Embryonic facial prominence (tissue), 1 donor: Measurements from ENCODE around the gene IFI27L1.

ENCODE experiments used
- DNase-seq: peaks from one replicate; pipeline ENCODE4 v3.0.0-alpha.2; 2016; ENCODE audit errors: extremely low spot score

Gene IFI27L1

DNA sequence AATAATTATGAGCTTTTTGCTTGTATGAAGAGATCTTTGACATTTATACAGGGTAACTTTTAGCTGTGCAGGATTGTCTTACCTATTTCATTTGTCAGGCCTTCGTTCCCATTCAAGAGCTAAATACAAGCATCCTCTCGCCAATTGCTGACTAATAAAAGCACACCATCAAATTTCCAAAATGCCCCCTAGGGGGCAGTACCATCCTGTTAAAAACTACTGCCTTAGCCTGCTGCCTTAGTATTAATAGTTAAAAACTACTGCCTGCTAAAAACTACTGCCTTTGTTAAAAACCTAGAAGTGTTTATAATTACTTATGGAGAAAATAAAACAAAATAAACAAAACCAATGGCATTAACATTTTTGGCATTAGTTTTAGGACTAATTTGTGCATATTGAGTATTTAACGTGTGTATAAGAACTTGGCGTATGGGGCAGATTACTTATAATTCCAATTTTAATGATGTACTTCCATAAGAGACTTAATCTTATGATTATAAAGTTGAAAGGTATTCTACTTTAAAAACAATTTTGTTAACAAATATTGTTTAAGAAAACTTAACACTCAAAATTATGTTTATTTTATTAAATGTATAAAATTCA lies 51.3 kb downstream of the IFI27L1 start:
- peak; percentile 43 for DNase-seq

DNA sequence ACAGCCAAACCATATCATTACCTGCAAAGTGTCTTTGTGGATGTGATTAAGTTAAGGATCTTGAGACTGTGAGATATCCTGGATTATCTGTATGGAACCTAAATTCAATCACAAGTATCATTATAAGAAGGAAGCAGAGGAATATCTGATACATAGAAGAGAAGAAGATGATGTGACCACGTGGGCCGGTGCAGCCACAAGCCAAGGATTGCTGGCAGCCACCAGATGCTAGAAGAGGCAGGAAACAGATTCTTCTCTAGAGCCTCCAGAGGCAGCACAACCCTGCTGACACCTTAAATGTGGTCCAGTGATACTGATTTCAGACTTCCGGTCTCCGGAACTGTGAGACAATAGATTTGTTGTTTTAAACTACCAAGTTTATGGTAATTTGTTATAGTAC lies 54.4 kb downstream of the IFI27L1 start:
- no peak for DNase-seq

DNA sequence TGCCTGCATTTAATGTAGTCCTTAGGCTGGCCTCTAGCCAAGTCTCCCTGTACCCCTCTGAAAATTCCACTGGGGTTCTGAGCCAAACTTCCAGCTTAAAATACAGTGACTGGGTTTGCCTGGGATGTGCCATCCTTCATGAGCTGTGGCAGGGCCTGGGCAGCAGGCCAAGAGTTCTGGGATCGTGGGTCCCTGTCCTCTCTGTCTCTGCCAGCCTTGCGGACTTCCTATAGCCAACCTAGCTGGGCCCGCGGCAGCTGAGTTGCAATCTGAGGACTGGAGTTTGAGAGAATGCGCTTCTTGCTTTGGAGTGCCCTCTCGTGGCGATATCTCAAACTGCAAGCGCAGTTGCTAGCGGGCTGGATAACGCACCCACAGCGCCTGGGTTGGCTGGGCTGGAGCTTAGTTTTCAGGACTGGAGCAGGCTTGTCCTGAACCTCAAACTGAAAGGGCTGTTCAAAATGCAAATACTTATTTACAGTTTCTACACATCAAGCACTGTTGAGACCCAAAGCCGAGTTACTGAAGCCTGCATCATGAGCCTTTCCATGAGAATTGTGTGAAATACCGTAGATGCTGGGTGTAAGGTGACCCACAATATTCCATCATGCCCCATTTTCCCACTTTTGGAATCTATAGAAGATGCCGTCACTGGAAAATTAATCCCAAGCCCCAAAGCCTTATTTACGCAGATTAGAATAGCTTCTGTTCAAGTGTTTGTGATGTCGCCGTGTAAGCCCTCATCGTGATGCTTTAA lies 55.6 kb downstream of the IFI27L1 start:
- no peak for DNase-seq

DNA sequence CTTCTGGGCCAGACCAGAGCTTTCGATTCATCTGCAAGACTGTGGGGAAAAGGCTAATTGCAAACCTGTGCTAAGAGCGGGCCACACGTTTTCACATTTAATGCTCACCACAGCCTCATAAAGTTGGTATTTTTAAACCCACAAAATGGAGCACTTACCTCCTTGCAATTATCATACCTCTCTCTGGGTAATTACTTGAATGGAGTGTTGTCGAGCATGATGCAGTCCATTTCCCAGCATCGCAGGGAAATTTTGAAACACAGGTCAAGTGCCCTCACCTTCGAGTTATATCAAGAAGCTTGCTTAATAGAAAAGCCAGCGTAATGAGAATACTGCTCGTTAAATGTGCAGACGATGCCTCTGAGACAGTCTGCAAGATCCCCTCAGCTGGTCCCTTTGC lies 57.1 kb downstream of the IFI27L1 start:
- DNase-seq: no peak

DNA sequence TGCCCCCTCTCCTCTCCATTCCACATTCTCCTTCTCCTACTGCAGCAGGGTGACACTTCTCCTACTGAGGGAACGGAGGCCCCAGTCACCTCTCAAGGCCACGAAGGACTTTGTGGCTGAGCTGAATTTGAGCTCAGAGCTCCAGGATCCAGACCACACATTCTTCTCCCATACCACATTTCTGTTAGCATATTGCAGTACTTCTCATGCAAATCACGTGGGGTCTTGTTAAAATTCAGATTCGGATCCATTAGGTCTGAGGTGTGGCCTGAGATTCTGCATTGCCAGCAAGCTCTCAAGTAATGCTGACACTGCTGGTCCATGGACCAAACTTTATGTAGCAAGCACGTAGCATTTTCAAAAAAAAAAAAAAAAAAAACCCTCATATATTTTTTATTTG lies 57.9 kb downstream of the IFI27L1 start:
- DNase-seq: no peak

DNA sequence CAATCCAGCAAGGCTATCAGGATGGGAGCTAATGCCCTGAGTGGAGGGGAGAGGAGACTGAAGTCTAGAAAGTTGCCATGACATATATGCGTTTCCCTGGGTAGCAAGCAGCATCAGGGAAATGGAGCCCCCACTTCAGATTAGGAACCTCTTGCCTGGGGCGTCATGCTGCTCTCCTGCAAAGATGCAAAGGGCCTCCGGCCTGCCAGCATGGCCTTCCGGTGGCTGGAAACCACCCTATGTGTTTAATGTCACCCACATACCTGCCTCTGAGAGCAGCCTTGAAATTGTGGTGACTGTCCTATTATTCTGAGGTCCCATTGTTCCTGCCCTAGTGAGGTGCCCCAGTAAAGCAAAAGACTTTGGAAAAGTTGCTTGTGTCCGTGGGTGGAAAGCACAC lies 58.3 kb downstream of the IFI27L1 start:
- DNase-seq: no peak

DNA sequence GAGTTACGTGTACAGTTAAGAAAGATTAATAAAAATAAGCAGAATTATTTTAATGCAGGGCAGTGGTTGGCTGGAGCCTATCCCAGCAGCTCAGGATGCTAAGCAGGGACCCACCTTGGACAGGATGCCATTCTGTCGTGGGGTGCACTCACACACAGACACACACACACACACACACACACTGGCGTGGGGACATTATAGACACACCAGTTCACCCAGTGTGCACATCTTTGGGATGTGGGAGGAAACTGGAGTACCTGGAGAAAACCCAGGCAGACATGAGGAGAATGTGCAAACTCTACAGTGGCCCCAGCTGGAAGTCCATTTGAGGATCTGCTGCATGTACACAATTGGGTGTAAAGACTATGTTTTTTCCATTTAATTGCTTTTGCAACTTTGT lies 61.1 kb downstream of the IFI27L1 start:
- DNase-seq: no peak

DNA sequence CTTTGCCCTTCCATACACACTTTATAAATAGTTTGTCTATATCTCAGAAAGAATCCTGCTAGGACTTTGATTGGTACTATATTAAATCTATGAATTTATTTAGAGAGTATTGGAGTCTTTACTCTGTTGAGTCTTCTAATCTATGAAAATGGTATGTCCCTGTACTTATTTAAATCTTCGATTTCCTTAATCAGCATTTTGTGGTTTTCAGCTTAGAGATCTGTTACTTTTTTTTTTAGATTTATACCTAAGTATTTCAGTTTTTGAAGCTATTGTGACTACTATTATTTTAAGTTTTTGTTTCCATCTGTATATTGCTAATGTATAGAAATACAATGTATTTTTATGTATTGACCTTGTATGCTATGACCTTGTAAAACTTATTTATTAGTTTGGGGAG lies 61.7 kb downstream of the IFI27L1 start:
- no peak for DNase-seq

DNA sequence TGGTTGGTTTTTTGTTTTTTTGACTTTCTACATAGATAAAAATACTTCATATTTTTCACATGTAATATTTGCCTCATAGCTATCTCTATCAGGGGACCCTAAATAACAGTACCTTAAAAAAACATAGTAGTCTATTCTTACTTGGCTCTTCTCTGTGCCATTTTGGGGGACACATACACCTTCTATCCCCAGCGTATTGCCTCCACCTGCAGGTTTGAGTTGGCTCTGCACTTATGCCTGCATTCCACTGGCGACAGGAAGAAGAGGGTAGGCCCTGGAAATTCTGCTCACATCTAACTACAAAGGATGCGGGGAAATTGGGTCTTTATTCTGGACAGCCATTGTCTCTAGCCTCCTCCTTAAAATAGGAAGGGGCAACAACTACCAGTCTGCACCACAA lies 62.1 kb downstream of the IFI27L1 start:
- DNase-seq: no peak

DNA sequence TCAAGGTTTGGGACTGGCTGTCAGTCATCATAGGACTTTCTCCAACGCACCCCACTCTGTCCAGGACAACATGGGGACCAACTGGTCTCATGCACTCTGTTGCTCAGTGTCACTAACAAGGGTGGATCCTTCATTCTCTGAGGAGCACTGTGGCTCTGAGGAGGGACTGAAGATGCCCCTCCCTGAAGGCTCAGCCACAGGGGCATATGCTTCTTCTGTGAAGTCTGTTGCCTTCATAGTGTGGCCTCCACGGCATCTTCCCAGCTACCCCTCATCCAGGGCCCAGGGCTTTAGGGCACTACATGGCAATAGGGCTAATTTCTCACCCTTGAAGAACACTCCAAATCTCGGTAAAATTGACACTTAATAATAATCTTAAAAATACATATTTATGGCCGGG lies 62.6 kb downstream of the IFI27L1 start:
- DNase-seq: no peak

DNA sequence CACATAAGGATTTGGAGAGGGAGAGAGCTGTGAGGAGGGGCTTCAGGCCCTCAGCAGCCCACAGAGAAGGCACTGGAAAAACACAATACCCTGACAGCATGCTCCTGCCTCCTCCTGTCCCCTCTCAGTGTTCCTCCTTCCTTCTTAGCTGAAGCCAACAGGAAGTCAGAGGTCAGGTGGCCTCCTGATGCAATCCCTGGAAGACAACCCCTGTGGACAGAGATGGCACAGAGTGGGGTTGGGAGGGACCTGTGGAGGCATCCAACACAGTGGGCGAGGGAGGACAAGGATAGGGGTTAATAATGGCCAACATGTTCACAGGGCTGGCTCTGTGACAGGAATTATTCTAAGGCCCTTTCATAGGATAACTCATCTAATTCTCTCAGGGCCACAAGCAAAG lies 63.7 kb downstream of the IFI27L1 start:
- no peak for DNase-seq

DNA sequence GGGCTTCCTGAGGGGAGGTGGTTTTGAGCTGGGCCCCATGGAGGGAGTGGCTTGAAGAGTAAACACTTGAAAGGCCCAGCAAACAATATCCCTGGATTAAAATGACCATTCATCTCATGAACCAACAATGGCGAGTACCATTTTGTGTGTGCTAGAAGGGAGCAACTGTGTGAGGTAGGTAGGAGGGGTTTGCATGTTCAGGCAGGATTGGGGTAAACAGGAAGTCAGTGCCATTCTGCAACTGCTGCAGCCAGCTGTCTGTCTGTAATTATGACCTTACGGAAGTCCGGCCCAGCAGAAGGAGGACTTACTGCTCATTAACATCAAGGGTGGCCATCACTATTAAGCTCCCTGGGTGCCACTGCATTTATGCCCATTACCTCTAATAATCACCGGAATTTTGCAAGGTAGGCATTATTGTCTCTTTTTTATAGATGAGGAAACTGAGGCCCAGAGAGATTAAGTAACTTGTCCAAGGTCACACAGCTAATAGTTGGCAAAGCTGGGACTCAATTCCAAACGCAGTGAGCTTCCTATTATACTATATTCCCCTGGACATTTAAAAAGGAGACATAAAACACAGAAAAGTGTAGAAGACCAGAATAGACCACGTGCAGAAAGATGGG lies 64.9 kb downstream of the IFI27L1 start:
- DNase-seq: no peak
